Memory B cell (primary cell): ENCODE results near the gene SCD5.

Experiments used
- ATAC-seq: fragments of 150-1000 bp; cut with Tn5 transposase; 2 replicates; pipeline ENCODE4 v1.10.0; 2021; ENCODE audit warnings: low read depth, mild to moderate bottlenecking, moderate library complexity
- DNase-seq, 2 donors: peaks; one replicate each; pipeline ENCODE4 v3.0.0; 2022; ENCODE audit warnings: low spot score in 2 of 2
- H3K27ac Mint-ChIP-seq: one replicate; pipeline ENCODE4 v1.8.0; 2022; ENCODE audit warnings: mild to moderate bottlenecking, moderate library complexity, mixed read lengths
- H3K27me3 Mint-ChIP-seq: one replicate; pipeline ENCODE4 v1.8.0; 2022; ENCODE audit warnings: mixed read lengths
- H3K36me3 Mint-ChIP-seq: one replicate; pipeline ENCODE4 v1.8.0; 2022; ENCODE audit warnings: mild to moderate bottlenecking, mixed read lengths
- H3K4me1 Mint-ChIP-seq: one replicate; pipeline ENCODE4 v1.8.0; 2022; ENCODE audit warnings: mixed read lengths
- H3K4me3 Mint-ChIP-seq: one replicate; pipeline ENCODE4 v1.8.0; 2022; ENCODE audit warnings: mild to moderate bottlenecking, moderate library complexity, mixed read lengths
- H3K9me3 Mint-ChIP-seq: one replicate; pipeline ENCODE4 v1.8.0; 2022; ENCODE audit warnings: mixed read lengths

The SCD5 gene

DNA sequence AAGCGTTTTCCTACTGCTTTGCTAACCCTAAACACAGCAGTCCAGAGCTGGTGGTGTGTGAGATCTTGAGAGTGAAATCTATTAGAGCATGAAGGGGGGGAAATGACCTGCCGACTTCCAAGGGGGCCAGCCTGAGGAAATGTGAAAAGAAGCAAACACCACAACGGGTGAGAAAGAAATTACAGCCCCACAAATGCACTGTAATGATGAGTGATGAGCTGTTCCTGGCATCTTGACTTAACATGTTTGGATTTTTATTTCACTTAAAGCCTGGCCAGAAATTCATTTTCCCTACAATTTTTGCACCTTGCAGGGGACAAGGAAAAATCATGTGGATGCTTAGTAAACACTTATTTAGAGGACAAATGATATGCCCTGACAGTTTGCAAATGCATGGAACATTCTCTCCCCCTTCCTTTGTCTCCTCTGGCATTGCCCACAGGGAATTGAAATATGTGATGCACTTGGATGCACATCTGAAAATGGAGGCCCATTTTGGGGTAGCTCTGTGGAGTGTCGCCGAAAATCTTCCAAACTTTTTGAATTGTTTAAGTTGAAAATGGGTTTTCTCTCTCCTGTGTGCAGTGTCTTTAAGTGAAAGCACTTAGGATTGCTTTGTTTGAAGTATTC, 152.5 kb downstream of the SCD5 start:
- H3K27me3 Mint-ChIP-seq, result peaks cover 4% of the 10 kb centered on the region
- H3K27ac Mint-ChIP-seq, result no peak overlapping the region
- H3K4me3 Mint-ChIP-seq, result no peak overlapping the region
- no peaks in the 10 kb centered on the region for H3K9me3 Mint-ChIP-seq
- ATAC-seq (no peak), DNase-seq (no peak)
- no peaks in the 10 kb centered on the region for H3K4me1 Mint-ChIP-seq
- H3K36me3 Mint-ChIP-seq, result no peaks in the 10 kb centered on the region

DNA sequence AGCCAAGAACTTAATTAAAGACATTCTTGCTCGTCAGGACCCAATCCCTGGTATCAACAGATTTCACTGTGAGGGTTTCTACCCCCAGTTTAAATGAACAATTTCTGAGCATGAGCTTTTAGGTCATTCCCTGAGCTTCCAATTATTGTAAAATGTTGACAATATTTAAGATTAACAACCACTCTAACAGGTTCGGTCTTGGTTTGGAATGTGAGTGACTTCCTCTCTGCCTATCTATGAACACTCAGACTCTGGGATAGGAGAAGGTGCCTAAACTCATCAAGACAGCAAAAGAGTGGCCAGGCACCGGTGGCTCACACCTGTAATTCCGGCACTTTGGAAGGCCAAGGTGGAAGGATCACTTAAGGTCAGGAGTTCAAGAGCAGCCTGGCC, 153.9 kb downstream of the SCD5 start:
- H3K4me1 Mint-ChIP-seq, result no peaks in the 10 kb centered on the region
- ATAC-seq, result no peak
- H3K36me3 Mint-ChIP-seq, result no peaks in the 10 kb centered on the region
- H3K9me3 Mint-ChIP-seq, result no peaks in the 10 kb centered on the region
- no peak overlapping the region for H3K4me3 Mint-ChIP-seq
- no peak overlapping the region for H3K27ac Mint-ChIP-seq
- DNase-seq, result no peak
- H3K27me3 Mint-ChIP-seq, result peaks cover 4% of the 10 kb centered on the region

- DNase-seq, result no peak
These were observed 154.4 kb downstream of the SCD5 start for GRCh38 chr4:82643994-82644733.

GRCh38 chr4:82642331-82642730, 156.3 kb downstream of the SCD5 start:
- Mint-ChIP-seq H3K36me3 (no peaks in the 10 kb centered on the region), H3K4me3 (no peak overlapping the region), H3K27me3 (peaks cover 11% of the 10 kb centered on the region), H3K4me1 (no peaks in the 10 kb centered on the region), H3K27ac (no peak overlapping the region), H3K9me3 (no peaks in the 10 kb centered on the region)
- ATAC-seq, result no peak
- DNase-seq, result no peak

More at GRCh38 chr4:82643994-82644733, 154.4 kb downstream of the SCD5 start:
- Mint-ChIP-seq H3K4me1 (no peaks in the 10 kb centered on the region), H3K36me3 (no peaks in the 10 kb centered on the region), H3K27me3 (peaks cover 7% of the 10 kb centered on the region), H3K9me3 (no peaks in the 10 kb centered on the region), H3K4me3 (no peak overlapping the region), H3K27ac (no peak overlapping the region)
- ATAC-seq, result no peak

- no peak for DNase-seq
- no peak for ATAC-seq
- Mint-ChIP-seq H3K4me3 (no peak overlapping the region), H3K27ac (no peak overlapping the region), H3K36me3 (no peaks in the 10 kb centered on the region), H3K27me3 (peaks cover 11% of the 10 kb centered on the region), H3K9me3 (no peaks in the 10 kb centered on the region), H3K4me1 (no peaks in the 10 kb centered on the region)
These were observed 158.1 kb downstream of the SCD5 start for GRCh38 chr4:82640540-82640939.

DNA sequence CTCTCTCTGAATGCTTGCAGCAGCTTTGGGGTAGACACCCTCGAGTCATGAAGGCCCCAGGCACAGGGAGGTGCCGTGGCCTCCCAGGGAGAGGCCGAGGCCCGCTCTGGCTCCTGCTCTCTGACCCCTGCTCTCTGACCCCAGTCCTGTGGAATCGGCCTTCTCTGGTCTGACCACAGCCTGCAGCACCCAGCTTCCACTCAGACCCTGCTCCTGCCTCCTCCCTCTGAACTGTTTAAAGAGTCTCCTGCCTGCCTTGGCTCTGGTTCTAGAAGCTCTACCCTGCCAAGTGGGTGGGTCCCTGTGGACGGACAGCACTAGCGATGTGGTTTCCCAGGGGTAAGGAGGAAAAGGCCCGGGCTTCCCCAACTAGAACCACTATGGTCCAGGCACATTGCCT, 158.6 kb downstream of the SCD5 start:
- no peaks in the 10 kb centered on the region for H3K36me3 Mint-ChIP-seq
- H3K27ac Mint-ChIP-seq, result no peak overlapping the region
- peaks cover 9% of the 10 kb centered on the region for H3K27me3 Mint-ChIP-seq
- no peaks in the 10 kb centered on the region for H3K4me1 Mint-ChIP-seq
- no peaks in the 10 kb centered on the region for H3K9me3 Mint-ChIP-seq
- no peak for ATAC-seq
- no peak overlapping the region for H3K4me3 Mint-ChIP-seq
- DNase-seq, result no peak

GRCh38 chr4:82638479-82638878, 160.1 kb downstream of the SCD5 start:
- Mint-ChIP-seq H3K36me3 (no peaks in the 10 kb centered on the region), H3K9me3 (no peaks in the 10 kb centered on the region), H3K4me3 (no peak overlapping the region), H3K27me3 (peaks cover 9% of the 10 kb centered on the region), H3K4me1 (no peaks in the 10 kb centered on the region), H3K27ac (no peak overlapping the region)
- ATAC-seq, result no peak
- no peak for DNase-seq

- H3K36me3 Mint-ChIP-seq, result no peaks in the 10 kb centered on the region
- H3K27me3 Mint-ChIP-seq, result peaks cover 1% of the 10 kb centered on the region
- ATAC-seq, result no peak
- no peak overlapping the region for H3K27ac Mint-ChIP-seq
- no peak for DNase-seq
- no peaks in the 10 kb centered on the region for H3K4me1 Mint-ChIP-seq
- peaks cover 3% of the 10 kb centered on the region for H3K9me3 Mint-ChIP-seq
- H3K4me3 Mint-ChIP-seq, result no peak overlapping the region
These were observed 168.5 kb downstream of the SCD5 start for GRCh38 chr4:82630079-82630478.

GRCh38 chr4:82629238-82630000, 169.2 kb downstream of the SCD5 start:
- Mint-ChIP-seq H3K27ac (no peak overlapping the region), H3K4me1 (no peaks in the 10 kb centered on the region), H3K36me3 (no peaks in the 10 kb centered on the region), H3K9me3 (peaks cover 3% of the 10 kb centered on the region), H3K27me3 (peaks cover 1% of the 10 kb centered on the region), H3K4me3 (no peak overlapping the region)
- ATAC-seq (no peak), DNase-seq (no peak)

DNA sequence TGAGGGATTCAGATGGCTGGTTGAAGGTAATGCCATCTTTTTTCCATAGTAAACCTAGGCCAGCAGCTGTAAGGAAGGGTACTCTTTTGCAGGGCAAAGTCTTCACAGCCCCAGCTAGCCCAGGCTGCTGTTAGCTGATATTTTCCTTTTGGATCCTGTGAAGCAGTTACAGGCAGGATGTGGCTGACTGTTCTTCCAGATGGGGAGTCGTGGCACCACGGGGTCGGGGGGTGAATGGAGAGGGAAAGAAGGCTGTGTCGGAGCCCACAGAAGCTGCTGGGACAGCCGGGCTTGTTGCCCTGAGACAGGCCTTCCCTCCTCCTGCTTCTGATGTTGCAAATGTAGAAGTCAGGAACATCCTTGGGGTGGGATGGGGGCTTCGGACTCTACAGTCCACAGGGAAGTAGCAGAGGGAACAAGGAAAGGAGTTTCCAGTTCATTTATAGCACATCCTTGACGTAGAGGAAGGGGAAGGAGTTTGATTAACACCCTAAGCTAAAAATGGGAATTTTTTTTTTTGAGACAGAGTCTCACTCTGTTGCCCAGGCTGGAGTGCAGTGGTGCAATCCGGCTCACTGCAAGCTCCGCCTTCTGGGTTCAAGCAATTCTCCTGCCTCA, 172.2 kb downstream of the SCD5 start:
- no peaks in the 10 kb centered on the region for H3K4me1 Mint-ChIP-seq
- H3K27me3 Mint-ChIP-seq, result peaks cover 1% of the 10 kb centered on the region
- ATAC-seq, result no peak
- H3K4me3 Mint-ChIP-seq, result no peak overlapping the region
- H3K36me3 Mint-ChIP-seq, result no peaks in the 10 kb centered on the region
- no peak overlapping the region for H3K27ac Mint-ChIP-seq
- no peaks in the 10 kb centered on the region for H3K9me3 Mint-ChIP-seq
- no peak for DNase-seq

DNA sequence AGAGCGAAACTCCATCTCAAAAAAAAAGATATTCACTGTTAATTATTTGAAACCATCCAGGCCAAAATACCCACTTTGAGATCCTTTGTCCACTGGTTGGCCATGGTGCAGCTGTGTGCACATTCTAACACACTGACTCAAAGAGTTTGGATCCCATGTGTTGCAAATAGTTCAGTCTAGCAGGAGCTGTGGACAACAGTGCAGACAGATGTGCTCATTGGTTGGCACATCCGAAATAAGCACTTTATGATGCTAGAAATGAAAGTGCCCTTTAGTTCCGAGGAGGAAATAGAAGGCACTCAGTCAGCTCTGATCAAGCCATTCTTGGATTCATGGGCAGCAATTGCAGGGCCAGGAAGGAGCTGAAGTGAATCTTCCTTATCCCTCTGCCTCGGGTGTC, 173.8 kb downstream of the SCD5 start:
- DNase-seq, result no peak
- Mint-ChIP-seq H3K4me1 (no peaks in the 10 kb centered on the region), H3K27ac (no peak overlapping the region), H3K36me3 (no peaks in the 10 kb centered on the region), H3K9me3 (no peaks in the 10 kb centered on the region), H3K4me3 (no peak overlapping the region), H3K27me3 (peaks cover 1% of the 10 kb centered on the region)
- no peak for ATAC-seq

GRCh38 chr4:82623121-82623683, 175.4 kb downstream of the SCD5 start:
- Mint-ChIP-seq H3K9me3 (no peaks in the 10 kb centered on the region), H3K36me3 (no peaks in the 10 kb centered on the region), H3K27ac (no peak overlapping the region), H3K4me3 (no peak overlapping the region), H3K4me1 (no peaks in the 10 kb centered on the region), H3K27me3 (peaks cover 1% of the 10 kb centered on the region)
- ATAC-seq (no peak), DNase-seq (no peak)

DNA sequence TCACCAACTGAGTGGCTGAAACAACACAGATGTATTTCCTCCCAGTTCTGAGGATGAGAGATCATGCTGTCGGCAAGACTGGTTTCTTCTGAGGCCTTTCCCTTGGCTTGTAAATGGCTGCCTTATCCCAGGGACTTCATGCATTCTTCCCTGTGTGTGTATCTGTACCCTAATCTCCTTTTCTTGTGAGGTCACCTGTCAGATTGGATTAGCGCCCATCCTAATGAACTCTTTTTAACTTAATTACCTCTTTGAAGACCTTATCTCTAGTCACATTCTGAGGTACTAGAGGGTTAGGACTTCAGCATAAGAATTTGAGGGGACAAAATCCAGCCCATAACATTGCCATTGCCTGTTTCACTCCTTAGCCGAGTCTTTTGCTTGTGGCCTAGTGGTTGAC, 177.3 kb downstream of the SCD5 start:
- no peaks in the 10 kb centered on the region for H3K36me3 Mint-ChIP-seq
- ATAC-seq (no peak), DNase-seq (no peak)
- no peaks in the 10 kb centered on the region for H3K4me1 Mint-ChIP-seq
- no peaks in the 10 kb centered on the region for H3K9me3 Mint-ChIP-seq
- H3K27me3 Mint-ChIP-seq, result no peaks in the 10 kb centered on the region
- no peak overlapping the region for H3K27ac Mint-ChIP-seq
- no peak overlapping the region for H3K4me3 Mint-ChIP-seq
